Measurements from ENCODE around the gene RASIP1.
A peak's percentile ranks its signal among the peaks of the same experiment; 100 is the strongest.

RASIP1 gene

DNA sequence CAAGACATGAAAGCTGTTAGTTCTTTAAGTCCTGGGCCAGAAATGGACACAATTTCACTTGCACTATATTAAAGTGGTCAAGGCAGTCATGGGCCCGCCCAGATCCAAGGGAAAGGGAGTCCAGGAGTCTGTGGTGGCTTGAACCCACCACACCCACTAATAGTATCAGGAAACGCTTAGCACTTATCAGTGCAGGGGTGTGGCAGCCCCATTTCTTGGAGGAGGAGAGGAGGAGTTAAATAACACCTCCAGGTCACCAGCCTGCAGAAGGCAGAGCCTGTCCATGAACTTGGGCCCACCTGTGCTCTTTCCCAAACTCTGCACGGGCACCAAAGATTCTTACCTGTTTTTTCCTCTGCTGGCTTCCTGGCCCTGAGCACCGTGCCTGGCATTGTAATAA lies 62.2 kb downstream of the RASIP1 start:
- no peaks in the 10 kb centered on the region for H3K27me3 ChIP-seq (ENCODE audit: insufficient read depth, low read length)

DNA sequence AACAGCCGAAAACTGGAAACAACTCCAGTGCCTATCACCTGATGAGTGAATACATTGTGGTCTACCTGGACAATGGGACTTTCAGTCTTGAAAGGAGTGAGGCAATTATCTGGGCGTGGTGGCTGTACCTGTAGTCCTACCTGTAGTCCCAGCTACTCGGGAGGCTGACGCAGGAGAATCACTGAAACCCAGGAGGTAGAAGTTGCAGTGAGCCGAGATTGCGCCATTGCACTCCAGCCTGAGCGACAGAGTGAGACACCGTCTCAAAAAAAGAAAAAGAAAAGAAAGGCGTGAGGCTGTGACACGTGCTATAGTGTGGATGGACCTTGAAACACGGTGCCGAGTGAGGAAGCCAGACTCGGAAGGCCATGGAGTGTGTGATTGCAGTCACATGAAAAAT lies 63.5 kb downstream of the RASIP1 start:
- Histone ChIP-seq H3K27me3 (ENCODE audit: insufficient read depth, low read length) (no peaks in the 10 kb centered on the region), H3K4me1 (ENCODE audit: insufficient read depth, low read length) (peaks cover 15% of the 10 kb centered on the region), H3K9me3 (ENCODE audit: low read length) (no peaks in the 10 kb centered on the region)

More for the DNA sequence above, 62.2 kb downstream of the RASIP1 start:
- H3K9me3 ChIP-seq (ENCODE audit: low read length), result no peaks in the 10 kb centered on the region
- no peaks in the 10 kb centered on the region for H3K36me3 ChIP-seq (ENCODE audit: insufficient read depth, low read length)
- peaks cover 13% of the 10 kb centered on the region for H3K4me1 ChIP-seq (ENCODE audit: insufficient read depth, low read length)
- H3K4me3 ChIP-seq (ENCODE audit: low read length), result no peak overlapping the region
- no peak overlapping the region for H2AFZ ChIP-seq (ENCODE audit: low read depth, low read length)

DNA sequence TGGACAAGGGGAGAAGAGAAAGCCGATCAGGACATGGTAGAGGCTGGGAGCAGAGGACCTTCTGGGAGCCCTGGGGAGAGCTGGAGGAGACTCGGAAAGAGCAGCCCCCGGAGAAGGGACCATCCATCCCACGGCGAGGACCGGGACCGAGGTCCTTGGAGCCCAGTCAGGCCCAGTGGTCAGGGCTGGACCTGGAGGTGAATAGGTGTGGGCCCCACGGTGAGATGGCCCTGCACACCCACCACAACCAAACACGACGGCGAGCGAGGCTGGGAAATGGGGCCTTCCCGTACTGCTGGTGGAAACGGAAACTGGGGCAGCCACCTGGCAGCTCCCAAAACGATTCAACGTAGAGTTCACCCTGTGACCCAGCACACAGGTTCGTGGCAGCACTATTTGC lies 63.9 kb downstream of the RASIP1 start:
- H3K36me3 ChIP-seq (ENCODE audit: insufficient read depth, low read length), result no peaks in the 10 kb centered on the region
- no peak overlapping the region for H3K4me3 ChIP-seq (ENCODE audit: low read length)
- H3K4me1 ChIP-seq (ENCODE audit: insufficient read depth, low read length), result peaks cover 15% of the 10 kb centered on the region
- no peaks in the 10 kb centered on the region for H3K27me3 ChIP-seq (ENCODE audit: insufficient read depth, low read length)
- H3K9me3 ChIP-seq (ENCODE audit: low read length), result no peaks in the 10 kb centered on the region
- H2AFZ ChIP-seq (ENCODE audit: low read depth, low read length), result no peak overlapping the region

More for the DNA sequence above, 63.5 kb downstream of the RASIP1 start:
- Histone ChIP-seq H3K36me3 (ENCODE audit: insufficient read depth, low read length) (no peaks in the 10 kb centered on the region), H3K4me3 (ENCODE audit: low read length) (no peak overlapping the region), H2AFZ (ENCODE audit: low read depth, low read length) (no peak overlapping the region)

DNA sequence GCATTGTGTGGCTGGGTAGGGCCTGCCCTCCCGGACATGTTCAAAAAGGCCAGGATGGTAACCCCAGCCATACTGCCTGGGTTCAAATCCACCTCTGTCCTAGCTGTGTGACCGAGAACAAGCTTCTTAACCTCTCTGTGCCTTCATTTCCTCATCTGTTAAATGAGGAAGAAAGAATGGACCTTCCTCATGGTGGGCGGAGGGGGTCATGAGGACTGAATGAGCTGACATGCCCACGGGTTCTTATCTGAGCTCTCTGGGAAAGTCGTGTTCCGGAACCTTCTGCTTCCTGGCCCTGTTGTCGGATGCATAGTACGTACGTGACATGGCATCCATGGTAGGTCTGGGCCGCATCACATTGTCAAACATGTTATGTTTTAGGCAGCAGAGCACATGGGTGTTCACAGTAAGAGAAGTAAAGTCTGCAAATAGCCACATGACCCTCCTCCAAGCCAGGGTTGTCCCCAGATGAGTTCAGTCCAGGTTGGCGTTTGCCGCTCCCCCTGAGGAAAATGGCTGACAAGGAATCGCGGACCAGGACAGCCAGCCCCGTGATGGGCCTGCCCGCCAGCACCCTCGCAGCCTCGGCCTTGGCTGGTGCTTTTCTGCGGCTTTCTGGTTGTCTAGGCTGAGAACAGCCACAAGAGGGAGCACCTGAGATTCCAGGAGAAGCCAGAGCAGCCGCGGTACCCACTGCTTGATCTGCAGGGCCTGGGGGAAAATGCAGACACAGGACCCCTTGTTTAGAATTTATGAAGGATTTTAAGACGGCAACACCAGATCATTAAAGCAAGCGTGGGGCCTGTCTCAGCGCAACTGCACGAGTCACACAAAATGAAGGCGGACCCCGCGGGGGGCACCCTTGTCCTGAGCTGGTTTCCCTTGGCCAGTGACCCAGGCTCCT lies 65.2 kb downstream of the RASIP1 start:
- H3K27me3 ChIP-seq (ENCODE audit: insufficient read depth, low read length), result no peaks in the 10 kb centered on the region
- peak overlapping the region; percentile 6 for H2AFZ ChIP-seq (ENCODE audit: low read depth, low read length)
- H3K4me1 ChIP-seq (ENCODE audit: insufficient read depth, low read length), result peaks cover 15% of the 10 kb centered on the region
- H3K36me3 ChIP-seq (ENCODE audit: insufficient read depth, low read length), result no peaks in the 10 kb centered on the region
- no peak overlapping the region for H3K4me3 ChIP-seq (ENCODE audit: low read length)
- H3K9me3 ChIP-seq (ENCODE audit: low read length), result no peaks in the 10 kb centered on the region

DNA sequence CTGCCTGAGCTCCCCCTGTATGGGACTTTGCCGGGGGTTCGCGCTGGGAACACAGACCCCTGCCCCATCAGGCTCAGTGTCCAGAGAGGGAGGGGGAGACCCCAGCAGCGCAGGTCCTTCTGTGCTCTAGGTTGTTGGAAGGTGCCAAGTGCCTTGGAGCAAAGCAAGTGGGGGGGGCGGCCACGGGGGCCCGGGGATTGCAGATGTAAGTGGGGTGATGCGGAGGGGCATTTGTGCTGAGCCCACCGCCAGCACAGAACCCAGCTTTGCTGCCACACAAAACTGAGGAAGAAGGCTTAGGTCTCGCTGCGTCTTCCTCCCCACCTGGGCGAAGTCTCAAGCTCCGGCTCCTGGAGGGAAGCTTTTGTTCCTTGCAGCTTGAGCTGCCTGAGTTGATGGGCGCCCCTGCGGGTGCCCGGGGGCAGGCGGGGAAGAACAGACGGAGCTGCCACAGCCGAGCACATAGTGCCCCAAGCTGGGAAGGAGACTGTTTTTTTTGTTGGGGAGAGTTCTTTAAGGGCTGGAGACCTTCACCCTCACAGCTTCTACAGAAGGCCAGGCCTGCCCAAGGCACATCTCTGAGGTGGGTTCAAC lies 66.1 kb downstream of the RASIP1 start:
- no peaks in the 10 kb centered on the region for H3K9me3 ChIP-seq (ENCODE audit: low read length)
- no peak overlapping the region for H3K4me3 ChIP-seq (ENCODE audit: low read length)
- H3K36me3 ChIP-seq (ENCODE audit: insufficient read depth, low read length), result no peaks in the 10 kb centered on the region
- H3K27me3 ChIP-seq (ENCODE audit: insufficient read depth, low read length), result no peaks in the 10 kb centered on the region
- peaks cover 15% of the 10 kb centered on the region for H3K4me1 ChIP-seq (ENCODE audit: insufficient read depth, low read length)
- no peak overlapping the region for H2AFZ ChIP-seq (ENCODE audit: low read depth, low read length)

DNA sequence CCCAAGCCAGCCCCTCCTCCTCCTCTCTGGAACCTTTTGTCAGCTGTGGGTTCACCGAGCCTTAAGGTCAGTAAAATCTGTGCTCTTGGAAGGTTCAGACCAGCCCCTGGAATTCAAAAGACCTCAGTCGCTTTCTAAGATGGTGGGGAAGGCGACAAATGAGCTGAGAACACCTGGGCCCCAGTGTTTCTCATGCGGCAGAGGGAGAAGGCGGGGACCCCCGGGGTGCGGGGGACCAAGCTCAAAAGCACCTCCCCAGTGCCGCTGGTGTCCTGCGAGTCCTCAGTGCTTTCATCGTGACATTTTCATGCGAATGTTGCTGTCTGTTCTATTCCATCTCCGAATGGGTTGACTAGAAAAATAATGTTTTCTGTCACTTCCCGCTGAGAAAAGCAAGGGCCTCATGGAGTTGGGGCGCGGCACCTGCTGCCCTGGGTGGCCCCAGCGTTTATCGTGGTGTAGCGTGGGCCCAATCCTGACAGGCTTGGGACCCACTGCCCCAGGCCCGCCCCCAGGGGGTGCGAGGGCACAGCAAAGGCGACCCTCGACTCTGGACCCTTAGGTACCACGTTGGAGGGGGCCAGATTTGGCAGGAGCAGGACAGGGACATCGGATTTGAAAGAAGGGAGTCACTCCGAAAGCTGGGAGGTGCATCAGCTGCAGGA lies 66.8 kb downstream of the RASIP1 start:
- Histone ChIP-seq H3K36me3 (ENCODE audit: insufficient read depth, low read length) (no peaks in the 10 kb centered on the region), H3K4me3 (ENCODE audit: low read length) (no peak overlapping the region), H3K27me3 (ENCODE audit: insufficient read depth, low read length) (no peaks in the 10 kb centered on the region), H3K4me1 (ENCODE audit: insufficient read depth, low read length) (peaks cover 15% of the 10 kb centered on the region), H3K9me3 (ENCODE audit: low read length) (no peaks in the 10 kb centered on the region), H2AFZ (ENCODE audit: low read depth, low read length) (no peak overlapping the region)

DNA sequence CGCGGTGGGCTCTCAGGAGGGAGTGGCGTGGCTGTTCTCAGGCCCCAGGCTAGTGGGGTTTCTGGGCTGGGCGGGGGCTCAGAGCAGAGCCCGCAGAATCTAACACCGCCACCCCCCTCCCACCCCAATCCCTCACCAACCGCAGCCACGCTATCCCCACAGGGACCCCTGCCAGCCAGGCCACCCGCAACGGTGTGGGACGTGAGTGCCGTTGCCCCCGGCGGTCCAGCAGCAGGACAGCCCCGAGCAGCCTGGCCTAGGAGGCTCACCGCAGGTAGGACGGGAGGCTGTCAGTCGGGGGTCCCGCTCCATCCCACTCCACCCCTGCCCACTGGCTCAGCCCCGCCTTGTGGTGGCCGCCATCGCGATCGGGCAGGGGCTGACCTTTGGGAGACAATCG lies 67.4 kb downstream of the RASIP1 start, which contains the start of gene NTN5:
TSS of gene NTN5 (minus strand) at position 24 of the 400 bp plus-strand sequence. CDS start 2,031 bp downstream, outside the sequence.
- H3K36me3 ChIP-seq (ENCODE audit: insufficient read depth, low read length), result no peaks in the 10 kb centered on the region
- H3K4me3 ChIP-seq (ENCODE audit: low read length), result no peak within 1 kb of the TSS
- H2AFZ ChIP-seq (ENCODE audit: low read depth, low read length), result no peak within 1 kb of the TSS
- H3K9me3 ChIP-seq (ENCODE audit: low read length), result no peaks in the 10 kb centered on the region
- H3K27me3 ChIP-seq (ENCODE audit: insufficient read depth, low read length), result no peaks in the 10 kb centered on the region
- H3K4me1 ChIP-seq (ENCODE audit: insufficient read depth, low read length), result peaks cover 15% of the 10 kb centered on the region

DNA sequence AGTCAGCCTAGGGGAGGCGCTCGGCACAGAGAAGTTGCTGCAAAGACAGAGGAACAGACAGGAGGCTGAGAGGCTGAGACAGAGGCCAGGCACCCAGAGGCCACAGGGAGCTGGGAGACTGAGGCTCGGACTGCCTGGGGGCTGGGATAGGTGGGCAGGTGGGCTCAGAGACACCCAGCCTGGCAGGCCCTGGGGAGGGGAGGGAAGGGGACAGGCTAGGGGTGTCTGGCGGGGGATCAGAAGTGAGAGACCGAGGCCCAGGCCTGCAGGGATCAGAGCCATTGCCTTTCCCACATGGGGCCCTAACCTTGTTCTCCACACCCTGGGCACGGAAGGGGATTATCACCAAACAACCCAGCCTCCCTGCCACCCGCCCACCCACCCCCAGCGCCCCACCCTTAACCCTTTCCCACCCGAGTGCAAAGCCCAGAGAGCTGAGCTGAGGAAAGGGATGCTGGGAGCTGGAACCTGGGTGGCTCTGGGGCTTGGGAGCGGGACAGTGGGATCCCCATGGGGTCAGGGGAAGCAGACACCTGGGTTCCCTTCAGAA lies 68.9 kb downstream of the RASIP1 start:
- Histone ChIP-seq H3K4me3 (ENCODE audit: low read length) (no peak overlapping the region), H3K27me3 (ENCODE audit: insufficient read depth, low read length) (no peaks in the 10 kb centered on the region), H3K4me1 (ENCODE audit: insufficient read depth, low read length) (peaks cover 15% of the 10 kb centered on the region), H3K9me3 (ENCODE audit: low read length) (no peaks in the 10 kb centered on the region), H2AFZ (ENCODE audit: low read depth, low read length) (no peak overlapping the region), H3K36me3 (ENCODE audit: insufficient read depth, low read length) (no peaks in the 10 kb centered on the region)

DNA sequence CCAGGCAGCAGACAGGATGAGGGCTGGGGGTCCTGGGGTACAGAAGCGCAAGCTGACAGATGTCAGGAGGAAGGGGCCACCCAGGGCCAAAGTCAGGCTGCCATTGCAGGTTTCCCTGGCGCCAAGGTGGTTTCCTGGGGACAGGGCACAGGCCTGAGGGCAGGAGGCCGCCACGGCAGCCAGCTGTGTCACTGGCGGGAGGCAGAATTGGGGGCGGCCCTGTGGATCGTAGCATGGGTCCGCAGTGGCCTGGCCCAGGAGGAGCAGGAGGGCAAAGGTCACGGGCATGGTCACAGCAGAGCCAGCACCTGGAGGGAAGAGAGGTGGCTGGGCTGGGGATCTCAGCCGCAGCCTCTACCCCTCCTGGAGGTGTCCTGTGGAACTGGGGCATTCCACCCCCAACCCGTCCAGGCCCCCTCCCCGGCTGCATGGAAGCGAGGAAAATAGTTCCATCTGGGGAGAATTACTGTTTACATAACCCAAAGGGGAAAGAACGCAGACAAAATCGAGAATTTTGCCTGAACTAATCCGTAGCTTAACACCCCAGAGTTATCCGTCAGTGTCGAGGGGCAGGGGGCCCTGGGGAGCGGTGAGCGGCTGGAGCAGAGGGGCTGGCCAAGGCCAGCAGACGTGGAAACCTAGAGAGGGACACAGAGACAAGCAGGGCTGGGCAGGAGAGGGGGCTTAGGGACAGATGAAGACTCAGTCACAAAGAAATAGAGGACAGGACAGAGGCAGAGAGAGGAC lies 69.5 kb downstream of the RASIP1 start:
- H3K27me3 ChIP-seq (ENCODE audit: insufficient read depth, low read length), result no peaks in the 10 kb centered on the region
- no peaks in the 10 kb centered on the region for H3K9me3 ChIP-seq (ENCODE audit: low read length)
- H3K4me1 ChIP-seq (ENCODE audit: insufficient read depth, low read length), result peaks cover 14% of the 10 kb centered on the region
- no peaks in the 10 kb centered on the region for H3K36me3 ChIP-seq (ENCODE audit: insufficient read depth, low read length)
- no peak overlapping the region for H3K4me3 ChIP-seq (ENCODE audit: low read length)
- no peak overlapping the region for H2AFZ ChIP-seq (ENCODE audit: low read depth, low read length)
